ENCODE measurements around the gene MAML2.

MAML2 gene

GRCh38 chr11:96103721-96104120 lies 239.3 kb downstream of the MAML2 start:
- Histone ChIP-seq H3K27me3 (replicated peaks; ENCODE audit: insufficient read depth, low read length) (no peaks in the 10 kb centered on the region), H3K4me3 (ENCODE audit: low read length) (no peak overlapping the region), H3K9me3 (replicated peaks; ENCODE audit: insufficient read depth, low read length) (no peaks in the 10 kb centered on the region), H3K9ac (ENCODE audit: low read length) (no peak overlapping the region), H3F3A (ENCODE audit: insufficient read depth, low read length) (no peaks in the 10 kb centered on the region), H3K9me2 (replicated peaks; ENCODE audit: insufficient read depth, low read length) (no peaks in the 10 kb centered on the region), H3K4me1 (ENCODE audit: low read length) (no peaks in the 10 kb centered on the region), H3K4me2 (ENCODE audit: low read depth, low read length) (no peak overlapping the region), H3K36me3 (replicated peaks; ENCODE audit: insufficient read depth, low read length) (no peaks in the 10 kb centered on the region), H3K27ac (ENCODE audit: low read length) (no peak overlapping the region), H4K20me1 (ENCODE audit: insufficient read depth, low read length) (no peaks in the 10 kb centered on the region), H3K79me2 (ENCODE audit: low read length) (no peaks in the 10 kb centered on the region), H2AFZ (ENCODE audit: low read length) (no peak overlapping the region)
- TF ChIP-seq EZH2phosphoT487 (IDR thresholded peaks at IDR 0.05; ENCODE audit: low read length) (no peak), EZH2 (optimal IDR thresholded peaks at IDR 0.05; ENCODE audit: low read depth, low read length) (no peak)
- TF ChIP-seq, protein P1, sequence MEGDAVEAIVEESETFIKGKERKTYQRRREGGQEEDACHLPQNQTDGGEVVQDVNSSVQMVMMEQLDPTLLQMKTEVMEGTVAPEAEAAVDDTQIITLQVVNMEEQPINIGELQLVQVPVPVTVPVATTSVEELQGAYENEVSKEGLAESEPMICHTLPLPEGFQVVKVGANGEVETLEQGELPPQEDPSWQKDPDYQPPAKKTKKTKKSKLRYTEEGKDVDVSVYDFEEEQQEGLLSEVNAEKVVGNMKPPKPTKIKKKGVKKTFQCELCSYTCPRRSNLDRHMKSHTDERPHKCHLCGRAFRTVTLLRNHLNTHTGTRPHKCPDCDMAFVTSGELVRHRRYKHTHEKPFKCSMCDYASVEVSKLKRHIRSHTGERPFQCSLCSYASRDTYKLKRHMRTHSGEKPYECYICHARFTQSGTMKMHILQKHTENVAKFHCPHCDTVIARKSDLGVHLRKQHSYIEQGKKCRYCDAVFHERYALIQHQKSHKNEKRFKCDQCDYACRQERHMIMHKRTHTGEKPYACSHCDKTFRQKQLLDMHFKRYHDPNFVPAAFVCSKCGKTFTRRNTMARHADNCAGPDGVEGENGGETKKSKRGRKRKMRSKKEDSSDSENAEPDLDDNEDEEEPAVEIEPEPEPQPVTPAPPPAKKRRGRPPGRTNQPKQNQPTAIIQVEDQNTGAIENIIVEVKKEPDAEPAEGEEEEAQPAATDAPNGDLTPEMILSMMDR (IDR thresholded peaks at IDR 0.05; ENCODE audit: low read length): no peak
- no peak for DNase-seq

DNA sequence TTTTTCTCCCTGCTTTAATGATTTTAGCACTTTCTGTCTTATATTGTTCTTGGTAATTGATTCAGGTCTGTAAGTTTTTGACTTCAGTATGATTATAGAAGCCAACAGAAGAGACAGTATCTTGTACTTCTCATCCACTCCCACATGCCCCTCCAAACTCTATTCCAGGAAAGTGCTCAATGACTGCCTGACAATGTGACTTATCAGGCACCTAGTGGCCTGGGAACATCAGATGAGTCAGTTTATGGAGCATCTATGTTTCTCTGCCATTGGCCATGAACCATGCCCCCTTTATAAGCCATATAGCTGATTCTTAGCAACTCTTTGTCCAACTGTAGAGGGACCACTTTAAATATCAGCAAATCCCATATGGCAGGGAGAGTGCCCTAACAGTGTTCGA lies 239.9 kb downstream of the MAML2 start:
- Histone ChIP-seq H3K9me2 (replicated peaks; ENCODE audit: insufficient read depth, low read length) (no peaks in the 10 kb centered on the region), H3K27ac (ENCODE audit: low read length) (no peak overlapping the region), H3K4me2 (ENCODE audit: low read depth, low read length) (no peak overlapping the region), H3K27me3 (replicated peaks; ENCODE audit: insufficient read depth, low read length) (no peaks in the 10 kb centered on the region), H3K4me3 (ENCODE audit: low read length) (no peak overlapping the region), H4K20me1 (ENCODE audit: insufficient read depth, low read length) (no peaks in the 10 kb centered on the region), H3K79me2 (ENCODE audit: low read length) (no peaks in the 10 kb centered on the region), H3K9ac (ENCODE audit: low read length) (no peak overlapping the region), H3K9me3 (replicated peaks; ENCODE audit: insufficient read depth, low read length) (no peaks in the 10 kb centered on the region), H3K36me3 (replicated peaks; ENCODE audit: insufficient read depth, low read length) (no peaks in the 10 kb centered on the region), H3F3A (ENCODE audit: insufficient read depth, low read length) (no peaks in the 10 kb centered on the region), H2AFZ (ENCODE audit: low read length) (no peak overlapping the region), H3K4me1 (ENCODE audit: low read length) (no peaks in the 10 kb centered on the region)
- TF ChIP-seq EZH2phosphoT487 (IDR thresholded peaks at IDR 0.05; ENCODE audit: low read length) (no peak), EZH2 (optimal IDR thresholded peaks at IDR 0.05; ENCODE audit: low read depth, low read length) (no peak)
- TF ChIP-seq, protein P1 (IDR thresholded peaks at IDR 0.05; ENCODE audit: low read length): no peak
- DNase-seq: no peak

DNA sequence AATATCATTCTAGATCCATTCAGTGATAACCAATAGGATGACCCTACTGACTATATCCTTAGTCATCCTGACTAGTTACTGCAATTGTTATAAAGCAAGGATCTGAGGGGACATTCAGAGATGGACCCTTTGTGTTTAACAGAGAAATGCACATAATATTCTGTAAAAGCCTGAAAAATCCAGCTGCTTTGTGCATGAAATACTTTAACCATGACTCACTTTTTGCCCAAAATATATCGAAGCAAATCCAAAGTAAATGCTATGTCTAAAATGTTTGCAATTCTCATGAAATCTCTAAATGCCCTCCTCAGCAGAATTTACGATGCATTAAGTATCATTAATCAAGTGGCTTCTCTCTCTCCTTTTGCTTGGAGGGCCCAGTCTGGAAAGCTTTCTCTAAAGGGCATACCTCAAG lies 240.3 kb downstream of the MAML2 start:
- Histone ChIP-seq H3K27ac (ENCODE audit: low read length) (no peak overlapping the region), H3K9me3 (replicated peaks; ENCODE audit: insufficient read depth, low read length) (no peaks in the 10 kb centered on the region), H3F3A (ENCODE audit: insufficient read depth, low read length) (no peaks in the 10 kb centered on the region), H3K4me2 (ENCODE audit: low read depth, low read length) (no peak overlapping the region), H3K27me3 (replicated peaks; ENCODE audit: insufficient read depth, low read length) (no peaks in the 10 kb centered on the region), H3K9me2 (replicated peaks; ENCODE audit: insufficient read depth, low read length) (no peaks in the 10 kb centered on the region), H2AFZ (ENCODE audit: low read length) (no peak overlapping the region), H3K4me3 (ENCODE audit: low read length) (no peak overlapping the region), H3K4me1 (ENCODE audit: low read length) (no peaks in the 10 kb centered on the region), H3K36me3 (replicated peaks; ENCODE audit: insufficient read depth, low read length) (no peaks in the 10 kb centered on the region), H3K79me2 (ENCODE audit: low read length) (no peaks in the 10 kb centered on the region), H3K9ac (ENCODE audit: low read length) (no peak overlapping the region), H4K20me1 (ENCODE audit: insufficient read depth, low read length) (no peaks in the 10 kb centered on the region)
- DNase-seq: no peak
- TF ChIP-seq EZH2phosphoT487 (IDR thresholded peaks at IDR 0.05; ENCODE audit: low read length) (no peak), EZH2 (optimal IDR thresholded peaks at IDR 0.05; ENCODE audit: low read depth, low read length) (no peak)
- TF ChIP-seq, protein P1 (IDR thresholded peaks at IDR 0.05; ENCODE audit: low read length): no peak

Measured in MM.1S (cell line).